GM23338 (cell line): ENCODE measurements around the gene VSIG8. TPM values are rescaled to one million over a fixed set of nuclear protein-coding genes. Genes with fewer than 3 reads are reported as not detected.

ENCODE experiments used
- ATAC-seq: fragments of 200-7000 bp; cut with Tn5 transposase; 3 replicates; pipeline ENCODE4 v1.9.1; 2020
- DNase-seq: peaks from one replicate; pipeline ENCODE4 v3.0.0-alpha.2; 2015; ENCODE audit warnings: low spot score
- H2AFZ ChIP-seq: fragments of 200-600 bp; sonication (generic); 2 replicates; pipeline ENCODE4 v1.8.0; 2016; ENCODE audit warnings: antibody characterized with exemption, mild to moderate bottlenecking, moderate library complexity
- H3F3A ChIP-seq: fragments of 200-600 bp; sonication (generic); replicated peaks from 2 replicates; pipeline ENCODE4 v1.8.0; 2017; ENCODE audit warnings: antibody characterized with exemption, mixed run types, low read depth
- H3K27ac ChIP-seq: fragments of 200-600 bp; sonication (generic); 2 replicates; pipeline ENCODE4 v1.6.1; 2016; ENCODE audit warnings: low read depth
- H3K27me3 ChIP-seq: fragments of 200-600 bp; sonication (generic); 2 replicates; pipeline ENCODE4 v1.8.0; 2016; ENCODE audit warnings: mild to moderate bottlenecking, mixed run types, moderate library complexity; ENCODE audit not compliant: insufficient read depth
- H3K36me3 ChIP-seq: fragments of 200-600 bp; sonication (generic); 2 replicates; pipeline ENCODE4 v1.8.0; 2016; ENCODE audit warnings: mild to moderate bottlenecking; ENCODE audit not compliant: insufficient read depth
- H3K4me1 ChIP-seq: fragments of 200-600 bp; sonication (generic); 2 replicates; pipeline ENCODE4 v1.8.0; 2016; ENCODE audit warnings: mild to moderate bottlenecking, moderate library complexity; ENCODE audit not compliant: insufficient read depth
- H3K4me2 ChIP-seq: fragments of 200-600 bp; sonication (generic); 2 replicates; pipeline ENCODE4 v1.7.1; 2017; ENCODE audit warnings: mixed run types
- H3K4me3 ChIP-seq: fragments of 200-600 bp; sonication (generic); 2 replicates; pipeline ENCODE4 v1.6.1; 2016; ENCODE audit warnings: mixed run types
- H3K79me2 ChIP-seq: fragments of 200-600 bp; sonication (generic); replicated peaks from 2 replicates; pipeline ENCODE4 v1.8.0; 2017; ENCODE audit warnings: mild to moderate bottlenecking; ENCODE audit not compliant: insufficient read depth
- H3K9me2 ChIP-seq: fragments of 200-600 bp; sonication (generic); 2 replicates; pipeline ENCODE4 v1.8.0; 2017; ENCODE audit not compliant: insufficient read depth
- H4K20me1 ChIP-seq: fragments of 200-600 bp; sonication (generic); replicated peaks from 2 replicates; pipeline ENCODE4 v1.8.0; 2017; ENCODE audit warnings: mild to moderate bottlenecking; ENCODE audit not compliant: insufficient read depth
- H3K27ac Mint-ChIP-seq: 2 replicates; pipeline ENCODE4 v1.8.0; 2020; ENCODE audit warnings: inconsistent platforms, mild to moderate bottlenecking, moderate library complexity, mixed read lengths
- H3K27me3 Mint-ChIP-seq: 3 replicates; pipeline ENCODE4 v1.8.0; 2022; ENCODE audit warnings: low read depth, mild to moderate bottlenecking, moderate library complexity, mixed read lengths, inconsistent platforms; ENCODE audit not compliant: insufficient read depth, poor library complexity
- H3K36me3 Mint-ChIP-seq: 3 replicates; pipeline ENCODE4 v1.8.0; 2021; ENCODE audit warnings: low read depth, mild to moderate bottlenecking, inconsistent platforms, moderate library complexity, mixed read lengths
- H3K4me1 Mint-ChIP-seq: 3 replicates; pipeline ENCODE4 v1.8.0; 2020; ENCODE audit warnings: mild to moderate bottlenecking, inconsistent platforms, mixed read lengths
- H3K4me3 Mint-ChIP-seq: 3 replicates; pipeline ENCODE4 v1.8.0; 2021; ENCODE audit warnings: moderate library complexity, mild to moderate bottlenecking, inconsistent platforms, mixed read lengths
- H3K9me3 Mint-ChIP-seq: 3 replicates; pipeline ENCODE4 v1.8.0; 2020; ENCODE audit warnings: moderate library complexity, mild to moderate bottlenecking, inconsistent platforms, mixed read lengths
- CREB1 ChIP-seq: fragments of 250-450 bp; sonication (Bioruptor Pico); IDR thresholded peaks from 2 replicates; pipeline ENCODE4 v1.5.0; 2020; ENCODE audit warnings: low read depth, mild to moderate bottlenecking, moderate library complexity
- EZH2 ChIP-seq: fragments of 200-600 bp; sonication (generic); IDR thresholded peaks from one replicate; pipeline ENCODE4 v1.8.0; 2017; ENCODE audit warnings: antibody characterized with exemption, mild to moderate bottlenecking, low read depth; ENCODE audit not compliant: unreplicated experiment
- EZH2phosphoT487 ChIP-seq: fragments of 200-600 bp; sonication (generic); IDR thresholded peaks from one replicate; pipeline ENCODE4 v1.8.1; 2018; ENCODE audit warnings: antibody characterized with exemption; ENCODE audit not compliant: unreplicated experiment
- JUNB ChIP-seq: IDR thresholded peaks from one replicate; pipeline ENCODE4 v1.6.1; 2016; ENCODE audit warnings: antibody characterized with exemption; ENCODE audit not compliant: unreplicated experiment
- NANOG ChIP-seq: IDR thresholded peaks from 2 replicates; pipeline ENCODE4 v1.6.1; 2016; ENCODE audit warnings: antibody characterized with exemption, borderline replicate concordance
- POLR2AphosphoS5 ChIP-seq: IDR thresholded peaks from 2 replicates; pipeline ENCODE4 v1.6.1; 2016; ENCODE audit warnings: antibody characterized with exemption, low read depth
- STAT1 ChIP-seq: IDR thresholded peaks from one replicate; pipeline ENCODE4 v1.6.1; 2016; ENCODE audit warnings: antibody characterized with exemption; ENCODE audit not compliant: unreplicated experiment
- ZNF114 ChIP-seq: fragments of 250-450 bp; sonication (Bioruptor Pico); IDR thresholded peaks from 2 replicates; pipeline ENCODE4 v1.5.0; 2020; ENCODE audit warnings: mild to moderate bottlenecking, moderate library complexity
- ZNF331 ChIP-seq: fragments of 250-450 bp; sonication (Bioruptor Pico); IDR thresholded peaks from 2 replicates; pipeline ENCODE4 v1.5.0; 2020; ENCODE audit warnings: low read depth, mild to moderate bottlenecking, moderate library complexity
- ZNF462 ChIP-seq: fragments of 250-450 bp; sonication (Bioruptor Pico); IDR thresholded peaks from 2 replicates; pipeline ENCODE4 v1.5.0; 2020; ENCODE audit warnings: mild to moderate bottlenecking, moderate library complexity
- polyA plus RNA-seq: library from polyadenylated mRNA; unstranded; fragments of >200 nt; fragmentation: Nextera tagmentation; extraction: Ambion mirVana; gene quantifications from 2 replicates; pipeline ENCODE4 v1.2.1, GENCODE V29; 2016
- total RNA-seq: library from RNA; depleted of rRNA; stranded (reverse); fragments of >200 nt; shearing (Covaris generic); gene quantifications from 2 replicates; pipeline ENCODE4 v1.2.3, GENCODE V29; 2014
- TF ChIP-seq, protein P1 (sequence below), 2 experiments: fragments of 200-600 bp in 1 of 2; sonication (generic) in 1 of 2; conservative IDR thresholded peaks; 2 replicates each; pipeline versions ENCODE4 v1.5.1 to v1.6.1; 2016 to 2017; ENCODE audit warnings: antibody characterized with exemption in 2 of 2, low read depth in 2 of 2, mild to moderate bottlenecking in 2 of 2, moderate library complexity in 1 of 2
- TF ChIP-seq, protein P2 (sequence below): IDR thresholded peaks from 2 replicates; pipeline ENCODE4 v1.6.1; 2016; ENCODE audit warnings: antibody characterized with exemption

Gene VSIG8
- total and polyA plus RNA-seq, 2 experiments from 2014 or later: not detected

GRCh38 chr1:159879136-159879535, 16.7 kb upstream of the VSIG8 start (continued):
- TF ChIP-seq CREB1 (CRISPR knock-in tag) (no peak), POLR2AphosphoS5 (no peak)
- TF ChIP-seq, protein P1, sequence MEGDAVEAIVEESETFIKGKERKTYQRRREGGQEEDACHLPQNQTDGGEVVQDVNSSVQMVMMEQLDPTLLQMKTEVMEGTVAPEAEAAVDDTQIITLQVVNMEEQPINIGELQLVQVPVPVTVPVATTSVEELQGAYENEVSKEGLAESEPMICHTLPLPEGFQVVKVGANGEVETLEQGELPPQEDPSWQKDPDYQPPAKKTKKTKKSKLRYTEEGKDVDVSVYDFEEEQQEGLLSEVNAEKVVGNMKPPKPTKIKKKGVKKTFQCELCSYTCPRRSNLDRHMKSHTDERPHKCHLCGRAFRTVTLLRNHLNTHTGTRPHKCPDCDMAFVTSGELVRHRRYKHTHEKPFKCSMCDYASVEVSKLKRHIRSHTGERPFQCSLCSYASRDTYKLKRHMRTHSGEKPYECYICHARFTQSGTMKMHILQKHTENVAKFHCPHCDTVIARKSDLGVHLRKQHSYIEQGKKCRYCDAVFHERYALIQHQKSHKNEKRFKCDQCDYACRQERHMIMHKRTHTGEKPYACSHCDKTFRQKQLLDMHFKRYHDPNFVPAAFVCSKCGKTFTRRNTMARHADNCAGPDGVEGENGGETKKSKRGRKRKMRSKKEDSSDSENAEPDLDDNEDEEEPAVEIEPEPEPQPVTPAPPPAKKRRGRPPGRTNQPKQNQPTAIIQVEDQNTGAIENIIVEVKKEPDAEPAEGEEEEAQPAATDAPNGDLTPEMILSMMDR (conservative IDR thresholded peaks at IDR 0.05; ENCODE audit: low read depth in 2 of 2): no peak

DNA sequence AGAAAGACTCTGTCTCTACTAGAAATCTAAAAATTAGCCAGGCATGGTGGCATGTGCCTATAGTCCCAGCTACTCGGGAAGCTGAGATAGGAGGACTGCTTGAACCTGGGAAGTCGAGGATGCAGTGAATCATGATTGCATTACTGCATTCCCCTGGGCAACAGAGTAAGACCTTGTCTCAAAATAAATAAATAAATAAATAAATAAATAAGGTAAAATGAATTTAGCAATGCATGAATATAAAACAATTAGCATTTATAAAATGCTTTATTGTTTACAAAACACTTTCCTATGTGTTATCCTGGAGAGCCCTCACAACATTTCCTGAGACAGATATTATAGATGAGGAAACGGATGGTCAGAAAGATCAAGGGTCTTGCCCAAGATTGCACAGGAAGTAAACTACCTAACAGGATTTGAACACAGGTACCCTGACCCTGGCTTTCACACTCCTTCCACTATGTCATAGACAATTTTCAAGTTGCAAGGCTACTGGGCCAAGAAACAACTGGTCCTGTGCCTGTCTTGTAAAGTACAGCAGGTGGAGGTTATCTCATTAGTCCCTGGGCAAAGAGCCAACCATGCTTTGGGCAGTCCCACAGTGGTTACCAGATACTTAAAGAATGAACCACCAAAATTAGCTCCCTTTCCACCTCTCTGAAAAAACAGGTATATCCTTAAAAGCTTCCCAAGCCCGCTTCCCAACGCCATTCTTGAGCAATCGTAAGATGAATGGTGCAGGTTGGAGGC, 15.4 kb upstream of the VSIG8 start:
- Histone ChIP-seq H3K4me1 (peaks cover 5% of the 10 kb centered on the region; the same call in 1 of the 2 replicates), H3F3A (no peaks in the 10 kb centered on the region), H3K79me2 (no peaks in the 10 kb centered on the region), H3K4me2 (no peak overlapping the region), H4K20me1 (no peaks in the 10 kb centered on the region), H2AFZ (no peak overlapping the region), H3K4me3 (no peak overlapping the region), H3K27ac (no peak overlapping the region), H3K36me3 (no peaks in the 10 kb centered on the region), H3K9me2 (no peaks in the 10 kb centered on the region; the same call in 1 of the 2 replicates), H3K27me3 (no peaks in the 10 kb centered on the region)
- H3K27me3 Mint-ChIP-seq: peaks cover 3% of the 10 kb centered on the region
- H3K27ac Mint-ChIP-seq: no peak overlapping the region
- no peaks in the 10 kb centered on the region for H3K36me3 Mint-ChIP-seq
- no peaks in the 10 kb centered on the region for H3K9me3 Mint-ChIP-seq
- no peak for DNase-seq
- no peaks in the 10 kb centered on the region for H3K4me1 Mint-ChIP-seq
- no peak overlapping the region for H3K4me3 Mint-ChIP-seq
- ATAC-seq: no peak
- no peak for TF ChIP-seq EZH2
- no peak for TF ChIP-seq NANOG
- TF ChIP-seq ZNF462 (CRISPR knock-in tag): no peak
- TF ChIP-seq ZNF331 (CRISPR knock-in tag): no peak
- no peak for TF ChIP-seq POLR2AphosphoS5
- no peak for TF ChIP-seq JUNB
- TF ChIP-seq CREB1 (CRISPR knock-in tag): no peak
- TF ChIP-seq ZNF114: no peak
- TF ChIP-seq EZH2phosphoT487: no peak
- TF ChIP-seq, protein P1 (conservative IDR thresholded peaks at IDR 0.05; ENCODE audit: low read depth in 2 of 2): no peak
- TF ChIP-seq, protein P2, sequence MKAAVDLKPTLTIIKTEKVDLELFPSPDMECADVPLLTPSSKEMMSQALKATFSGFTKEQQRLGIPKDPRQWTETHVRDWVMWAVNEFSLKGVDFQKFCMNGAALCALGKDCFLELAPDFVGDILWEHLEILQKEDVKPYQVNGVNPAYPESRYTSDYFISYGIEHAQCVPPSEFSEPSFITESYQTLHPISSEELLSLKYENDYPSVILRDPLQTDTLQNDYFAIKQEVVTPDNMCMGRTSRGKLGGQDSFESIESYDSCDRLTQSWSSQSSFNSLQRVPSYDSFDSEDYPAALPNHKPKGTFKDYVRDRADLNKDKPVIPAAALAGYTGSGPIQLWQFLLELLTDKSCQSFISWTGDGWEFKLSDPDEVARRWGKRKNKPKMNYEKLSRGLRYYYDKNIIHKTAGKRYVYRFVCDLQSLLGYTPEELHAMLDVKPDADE: no peak
- no peak for TF ChIP-seq STAT1
